Dedifferentiated amniotic fluid mesenchymal stem cell (primary cell): Measurements from ENCODE around the gene SCG2.

Experiments
- DNase-seq: peaks from one replicate; pipeline ENCODE4 v3.0.0-alpha.2; 2016; ENCODE audit errors: extremely low spot score

SCG2 gene

GRCh38 chr2:223601932-223602666, at the start of gene SCG2:
SCG2 (minus strand) TSS chr2:223602361; CDS start chr2:223599282, 3,079 bp downstream.
- DNase-seq, result peak; percentile 91

- no peak for DNase-seq
Measured at GRCh38 chr2:223649554-223650533, 47.7 kb upstream of the SCG2 start.

GRCh38 chr2:223648755-223649154, 46.6 kb upstream of the SCG2 start:
- no peak for DNase-seq

GRCh38 chr2:223647258-223647952, 45.2 kb upstream of the SCG2 start:
- no peak for DNase-seq

- no peak for DNase-seq
Measured at GRCh38 chr2:223644136-223644535, 42.0 kb upstream of the SCG2 start.

GRCh38 chr2:223643309-223643708, 41.1 kb upstream of the SCG2 start:
- DNase-seq, result no peak

GRCh38 chr2:223642506-223642905, 40.3 kb upstream of the SCG2 start:
- no peak for DNase-seq

GRCh38 chr2:223641082-223641481, 38.9 kb upstream of the SCG2 start:
- peak; percentile 77 for DNase-seq

GRCh38 chr2:223635080-223635479, 32.9 kb upstream of the SCG2 start:
- DNase-seq, result peak; percentile 34

- DNase-seq, result no peak
Measured at GRCh38 chr2:223634238-223634637, 32.1 kb upstream of the SCG2 start.

GRCh38 chr2:223633656-223634055, 31.5 kb upstream of the SCG2 start:
- no peak for DNase-seq

- DNase-seq, result no peak
Measured at GRCh38 chr2:223632826-223633225, 30.7 kb upstream of the SCG2 start.

GRCh38 chr2:223626716-223627115, 24.6 kb upstream of the SCG2 start:
- DNase-seq, result peak; percentile 26

GRCh38 chr2:223625652-223626051, 23.5 kb upstream of the SCG2 start:
- no peak for DNase-seq

GRCh38 chr2:223621901-223622300, 19.7 kb upstream of the SCG2 start:
- no peak for DNase-seq

GRCh38 chr2:223619486-223620129, 17.4 kb upstream of the SCG2 start:
- no peak for DNase-seq

- no peak for DNase-seq
Measured at GRCh38 chr2:223618172-223619035, 16.2 kb upstream of the SCG2 start.

- DNase-seq, result no peak
Measured at GRCh38 chr2:223614534-223614933, 12.4 kb upstream of the SCG2 start.

- DNase-seq, result peak; percentile 97
Measured at GRCh38 chr2:223613017-223613950, 11.1 kb upstream of the SCG2 start.

- no peak for DNase-seq
Measured at GRCh38 chr2:223612501-223612900, 10.3 kb upstream of the SCG2 start.
